Ecto neural progenitor cell (in vitro differentiated cells): ENCODE measurements around the gene RRH.
"Not testable (repeated sequence)": the region's sequence is repeated elsewhere in the genome, so short reads cannot be mapped to it uniquely, and the experiment has no call there.

Experiments used
- DNase-seq: peaks from one replicate; pipeline ENCODE4 v3.0.0-alpha.2; 2018; ENCODE audit warnings: low spot score

RRH gene

GRCh38 chr4:109827672-109828071, at the start of gene RRH:
Gene RRH, plus strand, starts transcription at chr4:109827972. Its CDS starts 56 bp downstream, at chr4:109828028.
- DNase-seq = no peak

DNA sequence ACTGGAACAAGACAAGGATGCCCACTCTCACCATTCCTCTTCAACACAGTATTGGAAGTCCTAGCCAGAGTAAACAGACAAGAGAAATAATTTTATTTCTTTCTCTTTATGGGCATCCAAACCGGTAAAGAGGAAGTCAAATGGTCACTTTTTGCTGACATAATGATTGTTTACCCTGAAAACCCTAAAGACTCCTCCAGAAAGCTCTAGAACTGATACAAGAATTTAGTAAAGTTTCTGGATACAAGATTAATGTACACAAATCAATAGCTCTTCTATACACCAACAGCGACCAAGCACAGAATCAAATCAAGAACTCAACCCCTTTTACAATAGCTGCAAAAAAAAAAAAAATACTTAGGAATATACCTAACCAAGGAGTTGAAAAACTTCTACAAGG, 45.7 kb upstream of the RRH start:
- DNase-seq = not testable (repeated sequence)

DNA sequence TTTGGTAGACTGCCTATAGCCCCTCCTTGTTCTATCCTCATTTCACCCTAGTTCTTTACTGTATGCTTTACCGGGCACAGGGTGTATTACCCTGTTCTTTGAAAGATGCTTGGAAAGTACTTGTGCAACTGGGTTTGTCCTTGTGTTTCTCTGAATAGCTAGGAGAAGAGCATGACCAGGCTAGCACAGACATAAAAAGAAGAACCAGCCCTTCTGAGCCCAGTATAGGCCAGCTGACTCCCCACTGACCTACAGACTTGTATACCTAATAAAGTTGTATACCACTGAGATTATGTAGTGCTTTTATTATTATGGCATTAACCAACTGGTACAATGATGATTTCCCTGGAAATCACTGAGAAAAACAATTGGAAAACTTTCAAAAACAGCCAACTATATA, 40.9 kb upstream of the RRH start:
- no peak for DNase-seq

DNA sequence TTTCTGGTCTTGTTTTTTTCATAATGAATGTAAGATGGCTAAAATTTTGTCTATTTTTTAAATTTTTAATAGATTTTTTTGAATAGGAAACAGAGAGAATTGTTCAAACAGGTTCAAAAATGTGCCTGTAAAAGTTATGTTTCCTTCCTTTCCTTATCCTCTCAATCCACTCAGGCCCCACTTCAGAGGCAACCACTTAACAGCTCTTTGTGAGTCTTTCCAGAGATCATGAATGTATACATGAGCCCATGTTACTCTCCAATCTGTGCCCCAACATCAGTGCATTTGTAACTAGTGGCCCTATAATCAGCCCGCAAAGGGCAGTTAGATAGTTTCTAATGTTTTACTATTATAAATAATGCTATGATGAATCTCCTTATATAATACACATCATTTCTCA, 40.0 kb upstream of the RRH start:
- DNase-seq = no peak

DNA sequence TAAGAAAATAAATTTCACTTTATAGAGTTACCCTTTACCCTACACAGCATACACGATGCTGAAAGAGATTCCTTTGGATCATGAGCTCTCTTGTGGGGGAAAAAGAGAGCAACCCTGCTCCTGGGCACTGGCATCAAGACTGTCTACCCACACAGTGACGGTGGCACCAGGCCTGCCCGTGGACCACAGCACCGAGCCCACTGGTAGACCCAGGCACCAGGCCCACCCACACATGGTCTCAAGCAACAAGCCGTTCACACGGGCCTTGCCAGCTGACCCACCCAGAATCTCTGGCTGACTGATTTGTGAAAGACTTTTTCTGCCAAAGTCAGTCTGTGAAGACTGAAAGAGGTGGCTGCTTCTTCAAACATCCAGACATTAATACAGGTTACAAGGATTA, 32.7 kb upstream of the RRH start:
- DNase-seq = no peak

DNA sequence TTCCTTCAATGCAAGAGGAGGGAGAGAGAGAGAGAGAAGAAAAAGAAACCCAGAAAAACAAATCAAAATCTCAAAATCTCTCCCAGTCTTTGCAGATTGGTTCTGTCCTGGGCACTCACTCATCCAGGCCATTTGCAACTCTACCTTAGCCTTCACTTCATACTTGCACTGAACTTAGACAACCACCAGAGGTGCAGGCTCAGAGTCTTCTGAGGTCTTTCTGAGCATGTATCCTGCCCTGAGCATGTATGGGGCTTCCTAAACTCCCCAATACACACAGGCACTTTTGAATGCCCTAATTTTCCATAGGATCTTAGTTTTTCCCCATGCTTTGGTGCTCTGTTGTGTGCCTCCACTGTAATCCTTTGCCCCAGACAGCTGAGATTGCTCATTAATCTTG, 28.9 kb upstream of the RRH start:
- no peak for DNase-seq

GRCh38 chr4:109801099-109801789, 26.5 kb upstream of the RRH start:
- DNase-seq = no peak

DNA sequence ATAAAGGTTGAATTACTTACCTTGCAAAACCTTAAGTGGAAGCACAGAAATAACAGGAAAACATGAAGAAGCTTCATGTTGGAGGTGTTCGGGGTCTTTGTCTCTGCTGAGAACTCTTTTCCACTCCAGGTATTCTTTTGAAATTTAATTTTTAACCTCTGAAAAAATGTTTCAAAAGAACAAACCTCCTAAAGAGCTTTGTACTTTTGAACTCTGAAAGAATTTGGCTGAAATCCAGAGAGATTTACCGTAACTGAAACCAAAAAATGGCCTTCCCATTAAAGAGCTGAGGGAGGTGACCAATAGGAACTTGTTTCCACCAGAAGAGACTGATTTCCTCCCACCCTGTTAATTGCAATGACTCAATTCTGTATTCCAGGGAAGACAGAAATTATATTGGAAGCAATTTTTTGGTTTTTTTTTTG, 25.9 kb upstream of the RRH start, which contains the start of gene CFI:
Gene CFI, minus strand, starts transcription at position 105 of the 425 bp plus-strand sequence. Its CDS starts 28 bp downstream, at position 77.
- DNase-seq = no peak

DNA sequence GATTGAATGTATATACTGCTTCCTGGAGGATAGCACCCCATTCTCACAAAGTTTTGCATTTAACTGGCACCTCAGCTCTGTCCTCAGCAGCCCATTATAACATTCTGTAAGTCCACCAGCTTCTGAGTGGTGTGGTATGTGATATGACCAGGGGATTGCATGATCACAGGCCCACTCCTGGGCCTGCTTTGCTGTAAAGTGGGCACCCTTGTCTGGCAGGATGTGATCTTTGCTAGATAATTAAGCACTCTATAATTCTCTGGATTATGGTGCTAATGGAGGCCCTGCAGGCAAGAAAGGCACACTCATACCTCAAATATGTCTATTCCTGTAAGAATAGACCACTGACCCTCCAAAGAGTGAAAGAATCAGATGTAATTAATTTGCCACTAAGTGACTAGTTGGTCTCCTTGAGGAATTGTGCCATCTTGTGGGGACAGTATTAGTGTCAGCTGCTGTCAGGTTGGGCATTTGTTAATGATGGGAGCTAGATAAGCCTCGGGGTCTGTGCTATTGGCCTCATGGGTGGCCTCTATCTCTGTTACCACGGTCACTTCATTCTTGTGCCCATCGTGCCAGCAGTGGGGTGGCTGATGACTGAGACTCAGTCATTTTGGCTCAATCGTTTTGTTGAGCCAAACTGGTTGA, 23.7 kb upstream of the RRH start:
- no peak for DNase-seq

DNA sequence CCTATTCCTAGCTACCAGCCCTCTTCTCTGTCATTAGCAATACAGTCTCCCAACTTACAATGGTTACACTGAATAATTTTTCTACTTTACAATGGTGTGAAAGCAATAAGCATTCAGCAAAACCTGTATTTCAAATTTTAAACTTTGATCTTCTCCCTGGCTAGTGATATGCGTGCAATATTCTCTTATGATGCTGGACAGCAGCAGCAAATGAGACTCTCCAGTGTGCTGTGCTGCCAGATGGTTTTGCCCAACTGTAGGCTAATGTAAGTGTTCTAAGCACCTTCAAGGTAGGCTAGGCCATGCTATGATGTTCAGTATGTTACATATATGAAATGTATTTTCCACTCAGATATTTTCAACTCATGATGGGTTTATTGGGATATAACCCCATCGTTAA, 18.1 kb upstream of the RRH start:
- no peak for DNase-seq

- no peak for DNase-seq
Observed at GRCh38 chr4:109810552-109811387, 17.0 kb upstream of the RRH start.

DNA sequence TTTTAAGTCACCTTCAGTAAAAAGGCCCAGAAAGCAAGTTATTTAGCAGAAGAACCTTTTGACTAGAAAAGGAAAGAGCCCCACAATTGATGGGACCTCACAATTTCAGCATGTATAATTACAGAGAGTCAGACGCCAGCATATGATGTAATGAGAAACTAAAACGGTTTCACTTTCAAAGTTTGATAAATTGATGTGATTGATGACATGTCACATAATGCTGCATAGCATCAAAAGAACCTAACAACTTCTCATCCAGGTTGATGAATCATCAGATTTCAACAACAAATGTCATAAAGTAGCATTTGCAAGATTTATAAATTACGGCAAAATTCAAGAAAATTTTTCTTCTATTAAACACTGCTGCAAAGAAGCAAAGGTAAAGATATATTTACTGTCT, 16.1 kb upstream of the RRH start:
- no peak for DNase-seq

DNA sequence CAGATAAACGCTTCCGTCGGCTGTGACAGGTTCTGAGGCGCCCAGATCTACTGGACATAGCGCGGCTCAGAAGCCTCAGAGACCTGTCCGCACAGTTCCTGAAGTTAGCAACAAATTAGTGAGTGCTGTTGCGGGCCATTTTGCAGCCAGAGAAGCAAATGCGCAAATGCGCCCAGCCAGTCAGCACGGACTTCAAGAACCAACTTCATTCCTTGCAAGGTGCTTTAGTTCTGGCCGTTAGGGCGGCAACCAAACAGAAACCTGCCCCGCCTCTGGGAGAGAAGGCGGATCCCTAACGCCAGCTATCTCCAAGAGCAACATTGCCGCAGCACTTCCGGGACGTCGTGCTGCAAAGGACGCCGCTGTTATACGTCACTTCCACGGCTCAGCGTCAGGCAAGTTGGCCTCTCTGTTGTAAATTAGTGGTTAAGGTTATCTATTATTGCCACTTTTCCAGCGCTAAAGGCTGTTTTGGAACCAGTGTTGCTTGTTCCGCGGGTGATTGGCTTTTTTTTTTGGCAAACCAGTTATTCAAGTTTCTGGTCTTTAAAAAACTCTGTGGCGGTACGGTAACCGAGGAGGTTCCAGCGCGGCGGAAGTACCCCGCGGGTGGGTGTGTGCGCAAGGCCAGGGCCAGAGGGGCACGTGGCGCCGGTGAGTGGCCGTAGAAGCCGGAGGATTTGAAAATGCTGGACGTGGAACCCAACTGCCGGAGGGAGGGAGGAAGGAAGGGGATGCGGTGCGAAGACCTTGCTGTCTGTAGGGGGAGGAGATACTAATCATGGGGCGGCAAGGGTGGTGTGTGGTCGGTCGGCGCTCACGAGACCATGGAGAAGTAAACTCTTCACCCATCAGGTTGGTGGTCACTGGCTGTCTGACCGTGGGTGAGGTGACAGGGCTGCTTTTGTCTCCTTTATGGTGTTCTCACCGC, 12.4 kb upstream of the RRH start, which contains the start of gene GAR1:
Gene GAR1, plus strand, starts transcription at position 612 of the 931 bp plus-strand sequence. CDS start 403 bp downstream, outside the sequence.
- DNase-seq = peak; percentile 90

GRCh38 chr4:109816082-109816442, 11.7 kb upstream of the RRH start:
- no peak for DNase-seq

DNA sequence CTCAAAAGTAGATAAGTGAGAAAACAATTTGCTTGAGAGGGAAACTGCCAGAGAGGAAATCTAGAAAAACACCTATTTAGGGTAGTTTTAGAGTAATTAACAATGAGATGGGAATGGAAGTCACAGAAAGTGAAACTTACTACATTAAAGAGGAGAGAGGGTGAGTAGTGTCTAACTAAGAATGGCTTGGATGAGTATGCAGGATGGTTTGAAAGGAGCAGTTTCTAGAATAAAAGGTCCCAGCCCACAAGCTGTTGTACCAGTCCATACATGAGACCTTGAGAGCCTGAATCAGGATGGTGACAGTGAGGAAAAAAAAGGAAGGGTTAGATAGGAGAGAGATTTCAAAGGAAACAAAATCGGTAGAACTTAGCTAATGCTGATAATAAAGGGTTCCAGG, 10.9 kb upstream of the RRH start:
- no peak for DNase-seq

- no peak for DNase-seq
Observed at GRCh38 chr4:109818268-109818667, 9.5 kb upstream of the RRH start.

- DNase-seq = no peak
Observed at GRCh38 chr4:109820563-109820962, 7.2 kb upstream of the RRH start.

- no peak for DNase-seq
Observed at GRCh38 chr4:109821185-109821584, 6.6 kb upstream of the RRH start.

GRCh38 chr4:109826719-109827118, 1.1 kb upstream of the RRH start:
- no peak for DNase-seq

DNA sequence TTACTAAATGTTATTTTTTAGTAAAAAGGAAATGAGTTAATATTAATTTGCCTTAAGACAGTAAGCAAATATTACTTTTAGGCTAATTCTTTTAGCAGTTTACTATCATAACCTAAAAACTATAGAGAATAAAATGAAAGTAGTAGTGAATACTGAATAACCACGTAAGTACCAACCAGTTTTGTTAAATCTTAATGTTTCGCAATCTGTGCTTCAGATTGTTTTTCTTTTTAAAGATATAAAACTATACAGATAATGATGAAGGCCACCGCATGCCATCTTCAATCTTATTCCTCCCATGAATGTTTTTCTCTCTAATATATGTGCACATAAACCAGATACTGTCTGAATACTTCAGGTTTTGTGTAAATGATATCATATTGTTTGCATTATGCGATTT, 6.0 kb downstream of the RRH start:
- no peak for DNase-seq

- no peak for DNase-seq
Observed at GRCh38 chr4:109836985-109837384, 9.2 kb downstream of the RRH start.
